GF-D8 (cell line): ENCODE measurements around the gene SH3GL3.

Experiments used
- DNase-seq: peaks from one replicate; lab custom pipeline; 2025; lab: John Stamatoyannopoulos, UW

SH3GL3 gene

GRCh38 chr15:83462026-83462425, 14.9 kb downstream of the SH3GL3 start:
- no peak for DNase-seq

DNA sequence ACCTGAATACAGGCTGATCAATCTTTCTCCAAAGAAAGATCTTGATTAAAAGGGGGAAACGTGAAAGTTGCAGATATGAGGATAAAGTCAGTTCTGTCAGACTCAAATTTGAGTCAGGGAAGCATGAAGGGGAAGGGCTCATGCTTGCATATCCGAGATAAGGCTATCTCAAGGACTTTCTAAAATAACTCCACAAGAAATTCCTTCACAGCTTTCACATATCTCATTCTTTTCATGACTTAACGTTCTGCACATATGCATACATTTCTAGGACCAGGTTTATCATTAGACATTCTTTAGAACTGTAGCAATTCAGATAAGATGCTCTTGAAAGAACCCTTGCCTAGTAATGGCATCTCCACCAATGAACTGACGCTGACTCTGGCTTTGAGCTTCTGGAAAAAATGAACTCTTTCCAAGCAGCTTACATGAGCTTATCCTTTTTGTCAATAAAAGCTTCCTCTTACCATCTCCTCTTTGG, 15.9 kb downstream of the SH3GL3 start:
- DNase-seq: no peak

DNA sequence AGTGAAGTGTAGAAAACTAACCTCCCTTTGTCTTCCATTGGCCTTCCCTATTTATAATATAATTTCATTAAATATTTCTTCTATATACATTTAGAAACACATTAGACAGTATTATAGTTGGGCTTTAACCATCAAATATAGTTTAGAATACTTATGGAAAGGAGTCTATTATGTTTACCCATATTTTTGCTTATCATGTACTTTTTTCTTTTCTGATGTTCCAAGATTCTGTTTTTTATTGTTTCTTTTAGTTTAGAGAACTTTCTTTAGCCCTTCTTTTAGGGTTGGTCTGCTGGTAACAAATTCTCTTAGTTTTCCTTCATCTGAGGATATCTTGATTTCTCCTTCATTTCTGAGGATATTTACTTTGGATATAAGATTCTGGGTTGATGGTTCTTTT, 23.7 kb downstream of the SH3GL3 start:
- no peak for DNase-seq

DNA sequence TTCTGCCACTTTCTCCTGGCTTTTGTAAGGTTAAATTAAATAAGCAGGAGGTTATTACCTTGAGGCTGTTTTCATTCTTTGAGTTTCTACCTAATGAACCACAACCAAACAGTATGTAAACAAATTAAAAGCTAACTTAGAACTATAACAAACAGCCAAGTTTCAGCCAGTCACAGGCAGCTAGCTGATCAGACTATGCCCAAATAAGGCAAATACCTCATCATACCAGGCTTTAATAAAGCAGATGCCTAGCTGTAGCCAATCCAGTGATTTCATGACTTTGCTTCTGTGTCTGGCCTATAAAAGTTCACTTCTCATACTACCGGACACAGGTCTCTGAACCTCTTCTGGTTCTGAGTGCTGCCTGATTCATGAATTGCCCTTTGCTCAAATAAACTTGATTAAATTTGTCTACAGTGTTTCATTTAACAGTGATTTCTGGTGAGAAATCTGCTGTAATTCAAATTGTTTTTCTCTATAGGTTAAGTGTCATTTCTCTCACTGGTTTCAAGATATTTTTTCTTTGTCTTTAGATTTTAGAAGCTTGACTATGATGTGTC, 24.2 kb downstream of the SH3GL3 start:
- DNase-seq: no peak

GRCh38 chr15:83472151-83472550, 25.0 kb downstream of the SH3GL3 start:
- DNase-seq: no peak

- DNase-seq: no peak
Observed at GRCh38 chr15:83472797-83473196, 25.7 kb downstream of the SH3GL3 start.

GRCh38 chr15:83474578-83474977, 27.4 kb downstream of the SH3GL3 start:
- DNase-seq: no peak

DNA sequence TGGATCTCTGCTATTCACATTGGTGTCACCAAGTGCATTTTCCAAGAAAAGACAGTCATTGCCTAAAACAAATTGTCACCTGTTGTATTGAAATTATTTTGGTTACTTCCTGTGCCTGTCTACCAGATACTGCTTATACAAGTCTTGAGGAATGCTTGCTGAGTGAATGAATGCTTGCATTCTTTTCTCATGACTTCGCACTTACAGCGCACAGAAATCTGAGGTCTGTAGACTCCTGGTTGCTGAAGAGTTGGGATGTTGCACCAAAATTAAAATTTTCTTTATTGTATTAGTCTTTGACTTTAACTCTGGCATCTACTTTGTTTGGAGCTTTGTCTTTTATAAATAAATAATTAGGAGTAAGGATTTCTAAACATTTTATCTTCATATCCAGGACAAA, 28.4 kb downstream of the SH3GL3 start:
- DNase-seq: no peak

DNA sequence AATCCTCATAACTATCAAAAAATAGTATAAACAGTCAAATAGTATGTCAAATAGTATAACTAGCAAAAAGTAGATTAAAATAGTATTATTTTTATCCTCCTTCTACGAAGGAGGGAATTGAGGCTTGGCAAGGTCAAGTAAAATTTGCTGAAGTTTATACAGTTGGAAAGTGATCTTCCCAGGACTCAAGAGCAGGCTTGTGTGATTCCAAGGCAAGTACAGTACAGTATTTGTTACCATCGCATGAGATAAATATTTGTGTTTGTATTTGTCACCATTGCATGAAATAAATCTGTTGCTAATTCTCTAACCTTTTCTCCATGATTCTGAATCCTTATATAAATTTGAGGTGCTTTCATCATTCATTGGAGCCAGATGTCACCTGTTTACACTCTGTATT, 28.9 kb downstream of the SH3GL3 start:
- DNase-seq: no peak

DNA sequence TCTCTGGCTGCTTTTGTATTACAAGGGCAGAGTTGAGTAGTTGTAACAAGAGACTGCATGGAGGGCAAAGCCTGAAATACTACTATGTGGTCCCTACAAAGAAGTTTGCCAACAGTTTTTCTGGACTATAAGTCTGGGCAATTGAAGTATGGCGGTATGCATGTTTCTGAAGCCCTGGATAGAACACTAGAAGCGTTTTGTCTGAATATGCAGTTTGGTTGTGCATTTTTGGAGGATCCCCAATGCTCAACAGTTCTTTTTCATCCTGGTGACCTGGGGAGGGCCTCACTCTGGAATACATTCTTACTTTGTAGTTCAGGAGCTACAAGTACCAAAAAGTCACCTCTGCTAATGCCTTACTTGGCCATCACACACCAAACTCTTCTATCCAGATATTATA, 29.6 kb downstream of the SH3GL3 start:
- DNase-seq: no peak

DNA sequence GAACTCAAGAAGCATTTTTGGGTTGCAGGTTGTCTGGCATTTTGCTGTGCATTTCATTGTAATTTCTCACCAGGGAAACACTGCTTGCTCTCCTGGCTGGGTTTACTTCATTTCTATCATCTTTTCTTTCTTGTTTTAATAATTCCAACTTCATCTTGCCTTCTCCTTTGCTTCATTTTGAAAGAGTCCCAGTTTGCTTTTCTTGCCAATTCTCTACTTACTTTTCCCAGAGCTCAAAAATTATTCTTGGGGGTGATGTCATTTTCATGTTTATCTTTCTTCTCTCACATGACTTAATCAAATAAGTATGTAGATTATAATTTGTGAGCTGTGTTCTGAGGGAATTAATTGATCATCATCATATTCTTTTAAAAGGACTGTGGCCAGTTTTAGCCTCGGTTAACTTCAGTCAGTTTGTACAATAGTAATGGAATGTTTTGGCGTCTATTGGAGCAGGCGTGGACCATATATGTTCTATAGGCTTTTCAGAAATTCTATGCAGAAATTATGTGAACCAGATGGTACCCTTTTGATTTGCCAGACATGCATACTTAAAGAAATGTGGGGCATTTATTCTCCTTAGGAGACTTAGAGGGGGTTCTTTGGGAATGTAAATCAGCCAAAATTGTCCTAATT, 30.1 kb downstream of the SH3GL3 start:
- no peak for DNase-seq

GRCh38 chr15:83477808-83478537, 30.8 kb downstream of the SH3GL3 start:
- DNase-seq: no peak

- no peak for DNase-seq
Observed at GRCh38 chr15:83483612-83484011, 36.5 kb downstream of the SH3GL3 start.

DNA sequence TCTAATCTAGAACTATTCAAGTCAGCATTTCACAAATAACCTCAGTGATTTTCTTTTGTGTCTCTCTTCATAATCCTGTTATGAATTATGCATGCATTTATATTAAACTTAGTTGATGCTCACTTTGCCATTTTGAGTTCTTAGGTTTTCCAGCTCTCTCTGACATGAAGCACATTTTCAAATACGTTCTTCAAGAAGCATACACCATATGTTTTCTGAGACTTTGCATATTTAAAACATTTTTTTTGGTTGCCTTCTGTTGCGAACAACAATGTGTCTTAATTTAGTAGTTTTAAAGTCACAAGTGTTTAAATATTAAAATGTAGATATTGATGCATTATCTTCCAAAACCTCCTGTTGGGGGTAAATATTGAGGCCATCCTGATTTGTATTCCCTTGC, 37.5 kb downstream of the SH3GL3 start:
- no peak for DNase-seq

DNA sequence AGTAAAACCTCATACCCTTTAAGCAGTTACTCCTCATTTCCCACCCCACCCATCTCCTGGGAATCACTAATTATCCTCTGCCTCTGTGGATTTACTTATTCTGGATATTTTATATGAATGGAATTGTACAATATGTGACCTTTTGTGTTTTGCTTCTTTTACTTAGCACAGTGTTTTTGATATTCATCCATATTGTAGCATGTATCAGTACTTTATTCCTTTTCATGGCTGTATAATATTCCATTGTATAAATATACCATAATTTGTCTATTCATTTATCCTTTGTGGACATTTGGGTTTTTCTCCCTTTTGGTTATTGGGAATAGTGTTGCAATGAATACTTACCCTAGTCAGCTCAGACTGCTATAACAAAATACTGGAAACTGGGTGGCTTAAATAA, 39.2 kb downstream of the SH3GL3 start:
- DNase-seq: no peak

DNA sequence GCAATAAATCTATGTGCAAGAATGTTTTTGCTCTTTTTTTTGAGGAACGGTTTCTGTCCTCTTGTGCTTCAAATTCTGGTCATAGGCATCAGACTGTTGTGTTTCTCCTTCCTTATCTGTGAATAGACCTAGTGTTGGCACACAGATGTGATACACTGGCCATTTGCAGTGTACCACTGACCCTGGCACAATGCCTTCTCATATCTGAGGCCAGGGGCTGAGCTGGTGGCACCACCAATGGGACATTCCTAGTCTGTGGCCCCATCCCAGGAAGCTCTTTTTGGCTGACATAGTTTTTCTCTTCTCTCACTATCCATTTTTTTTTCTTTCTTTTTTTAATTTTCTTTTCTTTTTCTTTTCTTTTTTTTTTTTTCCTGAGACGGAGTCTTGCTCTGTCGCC, 40.4 kb downstream of the SH3GL3 start:
- no peak for DNase-seq

DNA sequence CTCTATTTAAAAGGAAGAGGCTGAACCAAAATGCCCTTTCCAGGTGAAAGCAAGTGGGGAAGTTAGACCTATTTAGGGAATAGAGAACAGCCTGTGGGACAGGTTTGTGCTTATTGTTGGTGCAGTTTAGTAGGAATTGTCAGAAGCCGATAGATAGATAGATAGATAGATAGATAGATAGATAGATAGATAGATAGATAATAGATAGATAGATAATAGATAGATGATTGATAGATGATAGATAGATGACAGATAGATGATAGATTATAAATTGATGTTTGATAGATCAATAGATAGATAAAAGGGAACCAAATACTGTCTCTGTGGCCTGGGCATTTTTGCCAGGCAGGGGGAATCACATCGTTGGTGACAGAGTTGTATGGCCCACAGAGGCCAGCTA, 42.5 kb downstream of the SH3GL3 start:
- no peak for DNase-seq

DNA sequence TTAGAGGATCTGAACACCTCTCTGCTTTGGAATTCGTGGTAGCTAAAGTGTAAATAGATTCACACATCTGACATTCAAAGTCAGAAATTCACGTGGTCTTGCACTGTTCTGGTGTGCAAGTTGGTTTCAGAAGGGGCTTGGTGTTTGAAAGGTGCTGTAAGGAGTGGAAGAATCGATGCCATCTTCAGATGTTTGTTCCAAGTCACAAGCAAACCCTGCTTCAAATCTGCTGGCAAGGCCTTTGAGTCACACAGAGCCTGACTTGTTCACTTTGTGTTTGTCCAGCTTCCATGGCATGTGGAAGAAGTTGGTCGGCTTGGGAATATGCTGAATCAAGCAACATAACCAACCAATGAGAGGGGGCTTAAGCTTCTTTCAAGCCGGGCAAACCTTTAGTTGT, 44.3 kb downstream of the SH3GL3 start:
- DNase-seq: no peak

- no peak for DNase-seq
Observed at GRCh38 chr15:83496766-83497165, 49.6 kb downstream of the SH3GL3 start.

- no peak for DNase-seq
Observed at GRCh38 chr15:83498374-83498773, 51.2 kb downstream of the SH3GL3 start.

DNA sequence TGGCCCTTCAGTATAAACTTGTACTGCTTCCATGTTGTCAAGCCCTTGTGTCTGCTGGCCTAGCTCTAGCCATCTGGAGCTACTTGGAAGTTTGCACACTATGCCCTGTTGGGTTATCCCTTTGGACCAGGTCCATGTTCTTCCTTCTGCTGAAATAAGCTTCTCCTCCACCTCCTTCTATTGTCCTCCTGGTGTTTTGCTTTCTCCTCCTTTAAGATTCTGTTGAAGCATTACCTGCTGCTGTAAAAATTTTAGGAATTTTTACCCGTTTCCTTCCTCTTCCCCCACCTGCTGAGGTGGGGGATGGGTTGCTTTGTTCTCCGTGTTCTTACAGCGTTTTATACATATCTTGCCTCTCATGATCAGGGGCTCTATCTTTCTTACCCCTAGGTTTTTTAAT, 51.7 kb downstream of the SH3GL3 start:
- DNase-seq: no peak

DNA sequence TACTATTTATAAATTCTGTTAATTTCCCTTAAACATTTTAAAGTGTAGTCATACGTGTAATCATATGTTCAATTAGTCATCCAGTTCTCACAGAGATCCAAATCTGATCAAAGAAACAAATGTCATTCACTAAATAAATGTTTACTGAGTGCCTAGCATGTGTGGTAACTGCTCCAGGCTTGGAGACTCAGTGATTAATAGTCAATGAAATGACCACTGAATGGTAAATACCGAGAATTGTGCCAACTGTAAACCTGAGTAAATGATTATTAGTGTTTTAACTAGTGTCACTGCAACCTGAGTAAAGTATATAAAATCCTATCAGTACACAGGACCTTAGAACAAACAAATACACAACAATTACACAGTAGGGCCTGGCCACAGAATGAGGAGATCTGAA, 52.3 kb downstream of the SH3GL3 start:
- DNase-seq: no peak

DNA sequence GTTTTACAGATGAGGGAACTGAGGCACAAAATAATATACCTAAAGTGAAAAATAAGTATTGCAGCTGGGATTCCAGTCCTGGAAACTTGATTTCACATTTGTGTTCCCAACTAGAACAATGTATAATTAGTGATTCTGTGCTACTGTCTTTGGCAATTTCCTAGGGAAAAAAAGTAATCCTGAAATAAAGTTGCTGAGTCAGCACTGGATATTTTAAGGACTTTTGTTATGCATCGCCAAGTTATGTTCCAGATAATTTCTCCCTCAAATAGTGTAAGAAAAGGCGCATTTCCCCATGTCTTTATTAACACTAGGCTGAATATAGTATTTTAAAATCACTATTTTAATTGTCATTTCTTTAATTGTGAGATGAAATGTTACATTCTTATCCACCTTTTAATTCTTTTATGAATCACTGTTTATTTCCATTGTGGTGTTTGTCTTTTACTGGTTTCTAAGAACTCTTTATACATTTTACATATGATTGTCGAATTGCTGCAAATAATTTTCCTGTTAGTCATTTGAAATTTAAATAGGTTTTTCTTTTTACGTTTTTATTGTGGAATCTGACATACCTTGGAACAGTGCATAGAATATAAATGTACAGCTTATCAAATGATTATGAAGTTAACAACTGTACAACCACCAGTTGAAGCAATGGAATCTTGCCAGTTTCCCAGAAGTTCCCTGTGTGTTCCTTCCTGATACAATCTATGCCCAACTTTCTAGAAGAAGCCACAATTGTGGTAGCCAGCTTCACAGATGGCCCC, 56.6 kb downstream of the SH3GL3 start:
- DNase-seq: no peak
